Naive thymus-derived CD4-positive, alpha-beta T cell (primary cell): ENCODE results near the gene HTT. TPM values are rescaled to one million over a fixed set of nuclear protein-coding genes. Genes with fewer than 3 reads are reported as not detected.

Experiments used
- ATAC-seq: fragments of 150-1000 bp; cut with Tn5 transposase; 2 replicates; pipeline ENCODE4 v1.10.0; 2021; ENCODE audit warnings: mild to moderate bottlenecking, moderate library complexity
- CTCF ChIA-PET: fragments of 350-600 bp; sonication (Branson Sonifier 250); formaldehyde crosslinking; loops from one replicate; lab custom pipeline; 2021; ENCODE audit warnings: antibody characterized with exemption; lab: Charles Lee
- POLR2A ChIA-PET: fragments of 350-600 bp; sonication (Branson Sonifier 250); formaldehyde crosslinking; loops from one replicate; lab custom pipeline; 2021; ENCODE audit warnings: antibody characterized with exemption, inconsistent platforms; lab: Charles Lee
- DNase-seq, 9 donors: peaks; one replicate each; pipeline versions ENCODE4 v3.0.0 to v3.0.0-alpha.2; 2020 to 2022; ENCODE audit warnings: mixed read lengths in 1 of 9
- H3K27ac ChIP-seq: one replicate; pipeline ENCODE4 v1.7.0; 2013; ENCODE audit warnings: mild to moderate bottlenecking, low read depth, low read length, moderate library complexity
- H3K27me3 ChIP-seq, 2 donors: one replicate each; pipeline ENCODE4 v1.7.0; 2013; ENCODE audit warnings: low read length in 2 of 2, mild to moderate bottlenecking in 2 of 2, moderate library complexity in 2 of 2; ENCODE audit not compliant: control insufficient read depth in 2 of 2, insufficient read depth in 2 of 2
- H3K36me3 ChIP-seq, 3 experiments: 1 replicate in 2 of 3; 2 replicates in 1 of 3; pipeline ENCODE4 v1.7.0; 2013; ENCODE audit warnings: low read length in 3 of 3, mild to moderate bottlenecking in 3 of 3, moderate library complexity in 1 of 3; ENCODE audit not compliant: insufficient read depth in 3 of 3, control insufficient read depth in 2 of 3
- H3K4me1 ChIP-seq, 2 donors: one replicate each; pipeline ENCODE4 v1.7.0; 2013; ENCODE audit warnings: low read length in 2 of 2, mild to moderate bottlenecking in 2 of 2, moderate library complexity in 1 of 2; ENCODE audit not compliant: control insufficient read depth in 2 of 2, insufficient read depth in 2 of 2
- H3K4me3 ChIP-seq: 2 replicates; pipeline ENCODE4 v1.7.0; 2013; ENCODE audit warnings: mild to moderate bottlenecking, low read length
- H3K9me3 ChIP-seq, 3 experiments: 1 replicate in 2 of 3; 2 replicates in 1 of 3; pipeline ENCODE4 v1.7.0; 2013; ENCODE audit warnings: low read length in 3 of 3; ENCODE audit not compliant: control insufficient read depth in 2 of 3
- H3K27ac Mint-ChIP-seq, 9 donors: one replicate each; pipeline ENCODE4 v1.8.0; 2020 to 2022; ENCODE audit warnings: mixed read lengths in 9 of 9, mild to moderate bottlenecking in 8 of 9, moderate library complexity in 5 of 9, inconsistent platforms in 2 of 9
- H3K27me3 Mint-ChIP-seq, 5 donors: one replicate each; pipeline ENCODE4 v1.8.0; 2021 to 2022; ENCODE audit warnings: mixed read lengths in 5 of 5, mild to moderate bottlenecking in 1 of 5
- H3K36me3 Mint-ChIP-seq, 5 donors: one replicate each; pipeline ENCODE4 v1.8.0; 2020 to 2022; ENCODE audit warnings: mixed read lengths in 5 of 5, mild to moderate bottlenecking in 3 of 5, inconsistent platforms in 1 of 5
- H3K4me1 Mint-ChIP-seq, 7 donors: one replicate each; pipeline ENCODE4 v1.8.0; 2020 to 2022; ENCODE audit warnings: mixed read lengths in 7 of 7, mild to moderate bottlenecking in 3 of 7, inconsistent platforms in 1 of 7
- H3K4me3 Mint-ChIP-seq, 10 donors: one replicate each; pipeline ENCODE4 v1.8.0; 2020 to 2022; ENCODE audit warnings: mild to moderate bottlenecking in 10 of 10, mixed read lengths in 10 of 10, moderate library complexity in 6 of 10, inconsistent platforms in 2 of 10
- H3K9me3 Mint-ChIP-seq, 11 donors: one replicate each; pipeline ENCODE4 v1.8.0; 2020 to 2022; ENCODE audit warnings: mixed read lengths in 11 of 11, mild to moderate bottlenecking in 4 of 11, inconsistent platforms in 1 of 11, moderate library complexity in 1 of 11
- intact Hi-C, 2 donors: fragments of 100-400 bp; cut with micrococcal nuclease; formaldehyde crosslinking; loops; one replicate each; pipeline ENCODE4 v1.15.1; 2023
- polyA plus RNA-seq, 2 donors: library from polyadenylated mRNA; unstranded; fragments of 300-500 nt; fragmentation: Illumina TruSeq; gene quantifications; one replicate each; pipeline ENCODE4 v1.2.3, GENCODE V29; 2021
- total RNA-seq, 6 experiments: library from RNA in 5 of 6; stranded (reverse) in 5 of 6; gene quantifications; 1 replicate in 5 of 6; 2 replicates in 1 of 6; pipeline ENCODE4 v1.2.3 and lab custom pipeline; 2021 to 2026

HTT gene
- total and polyA plus RNA-seq, 7 experiments from 2014 or later, result 2.4 to 115 (median 71.6) TPM

- Mint-ChIP-seq H3K36me3 (peaks cover 0 to 9% (median 0%) of the 10 kb centered on the region in 5 donors), H3K27ac (no peak overlapping the region), H3K4me3 (peak overlapping the region in 1 of 10 donors; percentile 55), H3K4me1 (peaks cover 0 to 1% (median 0%) of the 10 kb centered on the region in 7 donors), H3K9me3 (no peaks in the 10 kb centered on the region), H3K27me3 (no peaks in the 10 kb centered on the region)
- no peak overlapping the region for H3K27ac ChIP-seq
- H3K27me3 ChIP-seq, result no peaks in the 10 kb centered on the region
- H3K4me3 ChIP-seq, result no peak overlapping the region
- DNase-seq, result no peak
- H3K36me3 ChIP-seq, result no peaks in the 10 kb centered on the region
- no peaks in the 10 kb centered on the region for H3K4me1 ChIP-seq
- ChIA-PET CTCF (no interaction called here), POLR2A (interaction anchor here (0.7 kb wide), 1 partner anchor 161 kb away, joined by 3 read pairs; no protein-coding TSS in a partner anchor)
- no peaks in the 10 kb centered on the region for H3K9me3 ChIP-seq
- intact Hi-C loops, result no loop called here
- no peak for ATAC-seq
These were observed 191.6 kb downstream of the HTT start for GRCh38 chr4:3266076-3266475.

- H3K9me3 Mint-ChIP-seq, result peaks cover 0 to 4% (median 0%) of the 10 kb centered on the region in 11 donors
- H3K4me3 Mint-ChIP-seq, result no peak overlapping the region
- intact Hi-C loops, result no loop called here
- Histone ChIP-seq H3K27ac (no peak overlapping the region), H3K36me3 (no peaks in the 10 kb centered on the region), H3K9me3 (no peaks in the 10 kb centered on the region), H3K4me1 (no peaks in the 10 kb centered on the region), H3K27me3 (no peaks in the 10 kb centered on the region), H3K4me3 (no peak overlapping the region)
- DNase-seq, result peak in 1 of 9 donors; percentile 12
- ATAC-seq, result no peak
- H3K27ac Mint-ChIP-seq, result no peak overlapping the region
- POLR2A ChIA-PET, result no interaction called here
- peaks cover 0 to 1% (median 0%) of the 10 kb centered on the region in 7 donors for H3K4me1 Mint-ChIP-seq
- peaks cover 0 to 9% (median 0%) of the 10 kb centered on the region in 5 donors for H3K36me3 Mint-ChIP-seq
- CTCF ChIA-PET, result no interaction called here
- H3K27me3 Mint-ChIP-seq, result peaks cover 0 to 12% (median 0%) of the 10 kb centered on the region in 5 donors
These were observed 193.3 kb downstream of the HTT start for GRCh38 chr4:3267576-3268394.

GRCh38 chr4:3268395-3269104 lies 194.1 kb downstream of the HTT start:
- ATAC-seq (peak; percentile 18), DNase-seq (peak in 1 of 9 donors; percentile 16)
- H3K36me3 Mint-ChIP-seq, result peaks cover 0 to 12% (median 3%) of the 10 kb centered on the region in 5 donors
- Histone ChIP-seq H3K9me3 (no peaks in the 10 kb centered on the region), H3K4me3 (no peak overlapping the region), H3K4me1 (no peaks in the 10 kb centered on the region), H3K27ac (no peak overlapping the region), H3K27me3 (no peaks in the 10 kb centered on the region), H3K36me3 (no peaks in the 10 kb centered on the region)
- CTCF ChIA-PET, result no interaction called here
- POLR2A ChIA-PET, result no interaction called here
- peaks cover 0 to 13% (median 0%) of the 10 kb centered on the region in 5 donors for H3K27me3 Mint-ChIP-seq
- no peak overlapping the region for H3K4me3 Mint-ChIP-seq
- peaks cover 0 to 8% (median 3%) of the 10 kb centered on the region in 11 donors for H3K9me3 Mint-ChIP-seq
- H3K4me1 Mint-ChIP-seq, result peaks cover 0 to 1% (median 0%) of the 10 kb centered on the region in 7 donors
- H3K27ac Mint-ChIP-seq, result no peak overlapping the region
- intact Hi-C loops, result no loop called here

- Mint-ChIP-seq H3K27ac (no peak overlapping the region), H3K36me3 (peaks cover 0 to 13% (median 4%) of the 10 kb centered on the region in 5 donors), H3K9me3 (peaks cover 0 to 11% (median 4%) of the 10 kb centered on the region in 11 donors), H3K4me1 (peaks cover 0 to 1% (median 0%) of the 10 kb centered on the region in 7 donors), H3K4me3 (no peak overlapping the region), H3K27me3 (peaks cover 0 to 15% (median 0%) of the 10 kb centered on the region in 5 donors)
- H3K4me1 ChIP-seq, result no peaks in the 10 kb centered on the region
- DNase-seq (peak in 1 of 9 donors; percentile 17), ATAC-seq (peak; percentile 27)
- no peak overlapping the region for H3K4me3 ChIP-seq
- no peak overlapping the region for H3K27ac ChIP-seq
- H3K9me3 ChIP-seq, result no peaks in the 10 kb centered on the region
- CTCF ChIA-PET, result no interaction called here
- POLR2A ChIA-PET, result no interaction called here
- intact Hi-C loops, result no loop called here
- no peaks in the 10 kb centered on the region for H3K36me3 ChIP-seq
- H3K27me3 ChIP-seq, result no peaks in the 10 kb centered on the region
These were observed 194.8 kb downstream of the HTT start for GRCh38 chr4:3269105-3269927.

- Mint-ChIP-seq H3K27ac (no peak overlapping the region), H3K4me1 (peaks cover 0 to 1% (median 0%) of the 10 kb centered on the region in 7 donors), H3K36me3 (peaks cover 0 to 10% (median 5%) of the 10 kb centered on the region in 5 donors), H3K4me3 (no peak overlapping the region), H3K9me3 (peaks cover 0 to 11% (median 4%) of the 10 kb centered on the region in 11 donors), H3K27me3 (peaks cover 0 to 15% (median 0%) of the 10 kb centered on the region in 5 donors)
- intact Hi-C loops, result no loop called here
- H3K27me3 ChIP-seq, result no peaks in the 10 kb centered on the region
- H3K27ac ChIP-seq, result no peak overlapping the region
- peak in 1 of 9 donors; percentile 15 for DNase-seq
- no peaks in the 10 kb centered on the region for H3K36me3 ChIP-seq
- no peak overlapping the region for H3K4me3 ChIP-seq
- ATAC-seq, result no peak
- ChIA-PET CTCF (no interaction called here), POLR2A (no interaction called here)
- no peaks in the 10 kb centered on the region for H3K4me1 ChIP-seq
- H3K9me3 ChIP-seq, result no peaks in the 10 kb centered on the region
These were observed 195.6 kb downstream of the HTT start for GRCh38 chr4:3269991-3270611.

- Histone ChIP-seq H3K9me3 (no peaks in the 10 kb centered on the region), H3K4me3 (no peak overlapping the region), H3K36me3 (no peaks in the 10 kb centered on the region), H3K27ac (no peak overlapping the region), H3K4me1 (no peaks in the 10 kb centered on the region), H3K27me3 (no peaks in the 10 kb centered on the region)
- intact Hi-C loops, result no loop called here
- H3K9me3 Mint-ChIP-seq, result peaks cover 0 to 11% (median 4%) of the 10 kb centered on the region in 11 donors
- H3K27ac Mint-ChIP-seq, result no peak overlapping the region
- peaks cover 0 to 13% (median 6%) of the 10 kb centered on the region in 5 donors for H3K36me3 Mint-ChIP-seq
- H3K4me3 Mint-ChIP-seq, result no peak overlapping the region
- CTCF ChIA-PET, result interaction anchor here (1.0 kb wide), 1 partner anchor 18 kb away, joined by 3 read pairs; no protein-coding TSS in a partner anchor
- POLR2A ChIA-PET, result no interaction called here
- ATAC-seq, result no peak
- peaks cover 0 to 2% (median 0%) of the 10 kb centered on the region in 7 donors for H3K4me1 Mint-ChIP-seq
- peaks cover 0 to 15% (median 0%) of the 10 kb centered on the region in 5 donors for H3K27me3 Mint-ChIP-seq
- no peak for DNase-seq
These were observed 196.7 kb downstream of the HTT start for GRCh38 chr4:3271131-3271530.
